ENCODE results near the gene NFKBIB.

DNA sequence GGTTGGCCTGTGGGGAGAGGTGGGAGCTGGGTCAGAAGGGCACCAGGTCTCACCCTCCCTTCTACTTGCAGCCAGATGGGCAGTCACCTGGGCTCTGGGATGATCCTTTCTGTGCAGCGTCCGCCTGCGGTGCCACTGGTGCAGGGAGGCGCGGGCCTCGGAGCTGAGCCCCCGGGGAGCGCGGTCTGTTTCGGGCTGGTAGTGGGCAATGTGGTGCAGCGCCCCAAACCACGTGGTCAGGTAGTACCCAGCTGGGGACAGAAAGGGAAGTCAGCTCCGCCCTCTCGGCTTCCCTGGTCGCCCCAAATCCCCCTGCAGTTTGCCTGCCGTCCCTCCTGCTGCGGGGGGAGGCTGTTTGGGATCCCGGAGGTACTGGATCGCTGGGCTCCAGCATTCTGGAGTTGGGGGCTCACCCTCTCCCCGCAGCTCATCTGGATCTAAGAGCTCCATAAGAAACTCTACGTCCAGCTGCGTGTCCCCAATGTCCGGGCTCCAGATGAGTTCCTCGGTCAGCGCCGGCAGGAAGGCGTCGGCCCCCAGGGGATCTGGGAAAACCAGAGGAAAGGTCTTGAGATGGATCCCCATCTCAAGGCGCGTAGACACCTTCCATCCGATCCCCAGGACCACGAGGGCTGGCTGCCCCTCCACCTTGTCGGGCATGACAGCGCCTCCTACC lies 30.5 kb upstream of the NFKBIB start:
- no peak for TF ChIP-seq EZH2phosphoT487 (IDR thresholded peaks at IDR 0.05; ENCODE audit: borderline replicate concordance, low read length)
- TF ChIP-seq, protein P1, sequence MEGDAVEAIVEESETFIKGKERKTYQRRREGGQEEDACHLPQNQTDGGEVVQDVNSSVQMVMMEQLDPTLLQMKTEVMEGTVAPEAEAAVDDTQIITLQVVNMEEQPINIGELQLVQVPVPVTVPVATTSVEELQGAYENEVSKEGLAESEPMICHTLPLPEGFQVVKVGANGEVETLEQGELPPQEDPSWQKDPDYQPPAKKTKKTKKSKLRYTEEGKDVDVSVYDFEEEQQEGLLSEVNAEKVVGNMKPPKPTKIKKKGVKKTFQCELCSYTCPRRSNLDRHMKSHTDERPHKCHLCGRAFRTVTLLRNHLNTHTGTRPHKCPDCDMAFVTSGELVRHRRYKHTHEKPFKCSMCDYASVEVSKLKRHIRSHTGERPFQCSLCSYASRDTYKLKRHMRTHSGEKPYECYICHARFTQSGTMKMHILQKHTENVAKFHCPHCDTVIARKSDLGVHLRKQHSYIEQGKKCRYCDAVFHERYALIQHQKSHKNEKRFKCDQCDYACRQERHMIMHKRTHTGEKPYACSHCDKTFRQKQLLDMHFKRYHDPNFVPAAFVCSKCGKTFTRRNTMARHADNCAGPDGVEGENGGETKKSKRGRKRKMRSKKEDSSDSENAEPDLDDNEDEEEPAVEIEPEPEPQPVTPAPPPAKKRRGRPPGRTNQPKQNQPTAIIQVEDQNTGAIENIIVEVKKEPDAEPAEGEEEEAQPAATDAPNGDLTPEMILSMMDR (IDR thresholded peaks at IDR 0.05; ENCODE audit: low read depth, low read length, poor library complexity, severe bottlenecking): no peak

Data from DOHH2 (cell line).